ENCODE measurements around the gene DECR2.

DNA sequence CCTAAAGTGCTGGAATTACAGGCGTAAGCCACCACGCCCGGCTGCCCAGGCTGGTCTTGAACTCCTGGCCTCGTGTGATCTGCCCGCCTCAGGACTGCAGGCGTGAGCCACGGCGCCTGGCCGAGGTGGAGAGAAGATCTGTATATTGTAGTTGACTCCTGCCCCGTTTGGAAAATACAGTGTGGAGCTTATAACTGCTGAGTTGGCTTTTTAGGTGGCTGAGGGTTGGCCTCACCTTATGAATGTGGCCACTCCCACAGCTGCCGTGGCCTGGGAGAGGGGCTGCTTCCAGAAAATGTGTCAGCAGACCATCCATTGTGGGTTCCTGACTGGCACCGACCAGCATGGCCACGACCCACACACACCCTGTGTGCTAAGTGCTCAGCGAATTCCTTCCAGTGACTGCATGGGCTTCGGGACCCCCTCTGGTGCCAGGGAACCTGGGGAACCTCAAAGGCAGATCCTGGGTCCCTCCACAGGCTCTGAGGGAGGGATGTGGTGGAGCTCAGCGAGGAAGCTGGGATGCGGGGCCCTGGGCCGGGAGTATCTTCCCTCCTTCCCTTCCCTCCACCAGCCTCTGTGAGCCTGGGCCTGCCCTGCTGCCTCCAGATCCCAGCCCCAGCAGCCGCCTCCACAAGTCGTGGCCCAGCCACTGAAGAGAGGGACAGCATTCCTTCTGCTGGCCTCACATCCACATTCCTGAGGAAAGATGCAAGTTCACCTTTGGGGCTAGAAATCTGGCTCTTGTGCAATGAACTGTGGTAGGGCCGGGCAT, 12.9 kb downstream of the DECR2 start:
- TF ChIP-seq, protein P1, sequence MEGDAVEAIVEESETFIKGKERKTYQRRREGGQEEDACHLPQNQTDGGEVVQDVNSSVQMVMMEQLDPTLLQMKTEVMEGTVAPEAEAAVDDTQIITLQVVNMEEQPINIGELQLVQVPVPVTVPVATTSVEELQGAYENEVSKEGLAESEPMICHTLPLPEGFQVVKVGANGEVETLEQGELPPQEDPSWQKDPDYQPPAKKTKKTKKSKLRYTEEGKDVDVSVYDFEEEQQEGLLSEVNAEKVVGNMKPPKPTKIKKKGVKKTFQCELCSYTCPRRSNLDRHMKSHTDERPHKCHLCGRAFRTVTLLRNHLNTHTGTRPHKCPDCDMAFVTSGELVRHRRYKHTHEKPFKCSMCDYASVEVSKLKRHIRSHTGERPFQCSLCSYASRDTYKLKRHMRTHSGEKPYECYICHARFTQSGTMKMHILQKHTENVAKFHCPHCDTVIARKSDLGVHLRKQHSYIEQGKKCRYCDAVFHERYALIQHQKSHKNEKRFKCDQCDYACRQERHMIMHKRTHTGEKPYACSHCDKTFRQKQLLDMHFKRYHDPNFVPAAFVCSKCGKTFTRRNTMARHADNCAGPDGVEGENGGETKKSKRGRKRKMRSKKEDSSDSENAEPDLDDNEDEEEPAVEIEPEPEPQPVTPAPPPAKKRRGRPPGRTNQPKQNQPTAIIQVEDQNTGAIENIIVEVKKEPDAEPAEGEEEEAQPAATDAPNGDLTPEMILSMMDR (IDR thresholded peaks at IDR 0.05; ENCODE audit: insufficient read depth, low read depth, low read length) = no peak
- no peak for TF ChIP-seq EZH2 (IDR thresholded peaks at IDR 0.05; ENCODE audit: insufficient read depth, low read length)
